Measurements from ENCODE around the gene PLXNA4.

DNA sequence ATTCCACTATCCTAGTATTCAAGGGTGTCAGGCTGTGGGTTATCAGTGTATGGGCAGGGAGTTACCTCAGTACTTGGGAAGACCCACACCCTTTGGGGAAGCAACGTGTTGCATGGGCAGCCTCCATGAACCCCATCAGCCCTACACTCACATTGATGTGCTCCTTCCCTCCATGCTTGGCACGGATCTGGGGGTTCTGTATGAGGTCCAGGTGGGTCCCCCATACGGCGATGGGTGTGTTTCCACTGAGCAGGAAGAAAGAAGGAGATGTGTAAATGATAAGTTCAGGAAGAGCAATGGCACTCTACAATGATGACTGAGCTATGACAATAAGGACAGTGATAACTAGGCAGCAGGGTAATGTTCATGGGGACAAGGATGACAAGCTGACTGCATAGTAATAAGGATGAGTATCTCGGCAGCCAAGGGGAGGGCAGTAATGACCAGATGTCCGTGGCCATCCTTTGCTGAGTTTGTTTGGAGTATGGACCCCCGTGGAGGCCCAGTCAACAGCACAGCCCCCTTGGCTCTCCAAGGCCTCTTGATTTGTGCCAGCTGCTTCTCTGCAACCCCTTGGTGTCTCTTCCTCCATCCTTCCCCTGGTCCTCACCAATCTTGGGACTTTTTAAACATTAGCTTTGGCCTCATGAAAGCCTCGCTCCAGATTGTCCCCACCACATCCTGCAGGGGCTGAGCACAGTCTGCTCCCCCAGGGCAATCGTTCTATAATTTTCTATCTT lies 394.2 kb downstream of the PLXNA4 start:
- no peak for TF ChIP-seq HOXA7 (CRISPR knock-in tag; IDR thresholded peaks at IDR 0.05)
- no peak for TF ChIP-seq CTCF (IDR thresholded peaks at IDR 0.05)
- no peak for TF ChIP-seq RAD21 (conservative IDR thresholded peaks at IDR 0.05 in 1 of 2, IDR thresholded peaks at IDR 0.05 in 1 of 2)
- TF ChIP-seq POLR2A (IDR thresholded peaks at IDR 0.05; ENCODE audit: low read length), result no peak

Data from A549 (cell line).